HG03159 (cell line): Measurements from ENCODE around the gene RASL10A.
"Not testable (repeated sequence)": the region's sequence is repeated elsewhere in the genome, so short reads cannot be mapped to it uniquely, and the experiment has no call there.

Experiments used
- ATAC-seq: cut with Tn5 transposase; IDR thresholded peaks from one replicate; pipeline ENCODE4 v1.9.1; 2021; ENCODE audit warnings: mild to moderate bottlenecking, moderate library complexity; ENCODE audit not compliant: unreplicated experiment

RASL10A gene

GRCh38 chr22:29315286-29316140 is at the start of gene RASL10A:
TSS of gene RASL10A (minus strand) at chr22:29315697. CDS start at chr22:29315246, 451 bp downstream.
- ATAC-seq, result no peak

- no peak for ATAC-seq
Observed at GRCh38 chr22:29359469-29359868, 44.0 kb upstream of the RASL10A start.

GRCh38 chr22:29357193-29357890 is 41.8 kb upstream of the RASL10A start:
- not testable (repeated sequence) for ATAC-seq

GRCh38 chr22:29353860-29354259 is 38.4 kb upstream of the RASL10A start:
- ATAC-seq, result no peak

GRCh38 chr22:29353286-29353685 is 37.8 kb upstream of the RASL10A start:
- ATAC-seq, result no peak

GRCh38 chr22:29352778-29353177 is 37.3 kb upstream of the RASL10A start:
- ATAC-seq, result no peak

GRCh38 chr22:29351891-29352290 is 36.4 kb upstream of the RASL10A start:
- ATAC-seq, result no peak

- ATAC-seq, result no peak
Observed at GRCh38 chr22:29351042-29351441, 35.5 kb upstream of the RASL10A start.

GRCh38 chr22:29348956-29349355 is 33.5 kb upstream of the RASL10A start:
- no peak for ATAC-seq

GRCh38 chr22:29348041-29348440 is 32.5 kb upstream of the RASL10A start:
- no peak for ATAC-seq

- no peak for ATAC-seq
Observed at GRCh38 chr22:29346659-29347058, 31.2 kb upstream of the RASL10A start.

- no peak for ATAC-seq
Observed at GRCh38 chr22:29345932-29346331, 30.4 kb upstream of the RASL10A start.

- ATAC-seq, result not testable (repeated sequence)
Observed at GRCh38 chr22:29344889-29345288, 29.4 kb upstream of the RASL10A start.

- ATAC-seq, result no peak
Observed at GRCh38 chr22:29344137-29344536, 28.6 kb upstream of the RASL10A start.

GRCh38 chr22:29343313-29343805 is 27.9 kb upstream of the RASL10A start:
- ATAC-seq, result no peak

- ATAC-seq, result no peak
Observed at GRCh38 chr22:29342577-29343312, 27.2 kb upstream of the RASL10A start.

- ATAC-seq, result no peak
Observed at GRCh38 chr22:29342177-29342576, 26.7 kb upstream of the RASL10A start.

- ATAC-seq, result no peak
Observed at GRCh38 chr22:29341849-29342127, 26.3 kb upstream of the RASL10A start.

GRCh38 chr22:29341056-29341848 is 25.8 kb upstream of the RASL10A start:
- no peak for ATAC-seq

- ATAC-seq, result no peak
Observed at GRCh38 chr22:29340566-29340965, 25.1 kb upstream of the RASL10A start.
